ENCODE measurements around the gene PDLIM5.

PDLIM5 gene

DNA sequence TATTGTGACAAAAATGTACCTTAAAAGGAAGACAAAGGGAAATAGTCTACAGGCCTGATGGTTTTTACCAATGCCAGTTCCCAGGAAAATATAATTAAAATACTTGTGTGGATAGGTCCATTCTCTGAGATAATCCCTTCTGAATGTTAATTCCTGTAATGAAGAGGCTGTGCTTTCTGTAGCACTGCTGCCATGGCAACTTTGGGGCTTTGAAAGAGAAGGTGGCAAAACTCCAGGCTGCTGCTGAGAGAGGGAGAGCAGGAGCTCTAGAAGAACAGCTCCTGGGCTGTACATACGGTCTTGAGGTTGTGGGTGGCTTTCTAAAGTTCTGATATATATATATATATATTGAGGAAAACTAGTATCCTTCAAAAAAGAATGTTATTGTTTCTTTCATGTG is 125.4 kb downstream of the PDLIM5 start:
- POLR2A ChIA-PET: no interaction called here

GRCh38 chr4:94578195-94578594 is 126.5 kb downstream of the PDLIM5 start:
- ChIA-PET CTCF (interaction anchor here (1.4 to 2.7 kb wide), 2 partner anchors 17 to 171 kb away, joined by 5 to 19 read pairs; no protein-coding TSS in a partner anchor), POLR2A (no interaction called here)
- no peak for DNase-seq (ENCODE audit: low read depth, low spot score)
- TF ChIP-seq, protein P1, sequence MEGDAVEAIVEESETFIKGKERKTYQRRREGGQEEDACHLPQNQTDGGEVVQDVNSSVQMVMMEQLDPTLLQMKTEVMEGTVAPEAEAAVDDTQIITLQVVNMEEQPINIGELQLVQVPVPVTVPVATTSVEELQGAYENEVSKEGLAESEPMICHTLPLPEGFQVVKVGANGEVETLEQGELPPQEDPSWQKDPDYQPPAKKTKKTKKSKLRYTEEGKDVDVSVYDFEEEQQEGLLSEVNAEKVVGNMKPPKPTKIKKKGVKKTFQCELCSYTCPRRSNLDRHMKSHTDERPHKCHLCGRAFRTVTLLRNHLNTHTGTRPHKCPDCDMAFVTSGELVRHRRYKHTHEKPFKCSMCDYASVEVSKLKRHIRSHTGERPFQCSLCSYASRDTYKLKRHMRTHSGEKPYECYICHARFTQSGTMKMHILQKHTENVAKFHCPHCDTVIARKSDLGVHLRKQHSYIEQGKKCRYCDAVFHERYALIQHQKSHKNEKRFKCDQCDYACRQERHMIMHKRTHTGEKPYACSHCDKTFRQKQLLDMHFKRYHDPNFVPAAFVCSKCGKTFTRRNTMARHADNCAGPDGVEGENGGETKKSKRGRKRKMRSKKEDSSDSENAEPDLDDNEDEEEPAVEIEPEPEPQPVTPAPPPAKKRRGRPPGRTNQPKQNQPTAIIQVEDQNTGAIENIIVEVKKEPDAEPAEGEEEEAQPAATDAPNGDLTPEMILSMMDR (IDR thresholded peaks at IDR 0.05; ENCODE audit: insufficient read depth, low read length, missing control alignments): no peak
- H3K4me3 ChIP-seq (ENCODE audit: low read depth, low read length): no peak overlapping the region

More for the DNA sequence above, 125.4 kb downstream of the PDLIM5 start:
- H3K4me3 ChIP-seq (ENCODE audit: low read depth, low read length): no peak overlapping the region
- TF ChIP-seq, protein P1 (IDR thresholded peaks at IDR 0.05; ENCODE audit: insufficient read depth, low read length, missing control alignments): no peak
- DNase-seq (ENCODE audit: low read depth, low spot score): no peak
- CTCF ChIA-PET: no interaction called here

DNA sequence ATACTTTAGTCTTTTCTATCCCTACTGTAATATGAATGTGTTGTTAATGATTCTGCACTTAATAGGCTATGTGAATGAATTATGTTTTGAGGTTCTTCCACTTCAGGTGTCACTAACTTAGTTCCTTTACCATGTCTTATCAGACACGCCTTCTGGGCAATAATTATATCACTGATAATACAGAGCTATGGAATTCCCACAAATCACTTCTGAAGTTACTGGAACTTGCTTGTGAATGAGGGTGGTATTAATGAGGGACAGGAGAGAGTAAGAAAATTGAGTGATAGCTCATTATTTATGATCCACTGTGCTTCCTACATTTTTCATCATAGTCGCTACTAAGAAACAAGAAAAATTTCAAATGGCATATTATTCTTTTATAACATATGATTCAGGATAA is 130.0 kb downstream of the PDLIM5 start:
- no peak overlapping the region for H3K4me3 ChIP-seq (ENCODE audit: low read depth, low read length)
- TF ChIP-seq, protein P1 (IDR thresholded peaks at IDR 0.05; ENCODE audit: insufficient read depth, low read length, missing control alignments): no peak
- DNase-seq (ENCODE audit: low read depth, low spot score): no peak
- ChIA-PET POLR2A (no interaction called here), CTCF (no interaction called here)

DNA sequence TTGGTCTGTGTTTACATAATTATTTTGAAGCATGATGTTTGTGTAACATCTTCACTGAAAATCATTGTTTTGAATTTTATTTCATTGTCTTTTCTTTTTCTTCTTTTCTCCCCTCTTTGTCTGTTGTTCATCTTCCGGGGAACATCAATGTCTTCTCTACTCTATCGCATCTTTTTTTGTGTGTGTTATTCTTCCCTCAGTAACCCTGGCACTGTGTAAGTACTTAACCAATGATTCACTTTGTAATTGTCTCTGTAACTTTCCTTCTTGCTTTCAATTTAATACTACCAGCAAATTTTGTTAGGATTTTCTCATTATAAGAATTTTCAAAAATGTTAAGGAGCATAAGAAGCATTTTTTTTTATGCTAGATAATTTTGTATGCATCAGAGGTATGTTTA is 130.8 kb downstream of the PDLIM5 start:
- ChIA-PET POLR2A (no interaction called here), CTCF (interaction anchor here (1.8 kb wide), 1 partner anchor 175 kb away, joined by 13 read pairs; no protein-coding TSS in a partner anchor)
- TF ChIP-seq, protein P1 (IDR thresholded peaks at IDR 0.05; ENCODE audit: insufficient read depth, low read length, missing control alignments): no peak
- no peak for DNase-seq (ENCODE audit: low read depth, low spot score)
- H3K4me3 ChIP-seq (ENCODE audit: low read depth, low read length): no peak overlapping the region

DNA sequence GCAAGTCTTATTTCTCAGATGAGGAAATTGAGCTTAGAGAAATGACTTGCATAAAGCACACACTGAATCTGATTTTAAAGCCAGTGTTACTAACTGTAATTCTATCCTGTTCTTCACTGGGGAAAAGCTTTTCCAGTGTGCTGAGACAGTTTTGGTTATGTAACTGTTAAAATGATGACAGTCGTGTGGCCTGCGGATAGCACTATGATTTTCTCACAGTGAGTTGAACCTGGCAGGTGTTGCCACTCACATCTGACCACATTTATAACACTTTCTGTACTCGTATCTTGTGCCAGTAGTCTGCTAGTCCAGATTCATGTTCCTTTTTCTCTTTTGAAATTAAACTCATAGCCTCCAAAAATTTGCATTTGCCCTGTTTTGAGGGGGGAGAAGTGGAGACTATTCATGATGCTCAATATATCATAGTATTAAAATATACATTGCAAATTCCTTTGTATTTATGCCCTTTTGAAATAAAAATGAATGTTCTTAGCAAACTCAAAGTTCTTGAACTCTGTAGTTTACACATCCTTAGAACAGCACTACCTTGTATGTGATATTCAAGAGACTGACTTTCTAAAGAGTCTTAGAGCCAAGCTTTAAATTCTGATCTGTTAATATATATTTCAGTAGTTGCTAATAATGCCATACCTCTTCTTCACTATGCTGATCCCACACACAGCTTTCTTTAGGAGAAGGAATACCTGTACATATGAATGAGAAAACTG is 132.3 kb downstream of the PDLIM5 start:
- CTCF ChIA-PET: interaction anchor here (1.3 to 1.8 kb wide), 2 partner anchors 9 to 176 kb away, joined by 3 to 13 read pairs; no protein-coding TSS in a partner anchor
- POLR2A ChIA-PET: no interaction called here
- TF ChIP-seq, protein P1 (IDR thresholded peaks at IDR 0.05; ENCODE audit: insufficient read depth, low read length, missing control alignments): no peak
- DNase-seq (ENCODE audit: low read depth, low spot score): no peak
- H3K4me3 ChIP-seq (ENCODE audit: low read depth, low read length): no peak overlapping the region

GRCh38 chr4:94588896-94589693 is 137.4 kb downstream of the PDLIM5 start:
- H3K4me3 ChIP-seq (ENCODE audit: low read depth, low read length): no peak overlapping the region
- ChIA-PET POLR2A (no interaction called here), CTCF (interaction anchor here (1.0 kb wide), 1 partner anchor 182 kb away, joined by 7 read pairs; no protein-coding TSS in a partner anchor)
- TF ChIP-seq, protein P1 (IDR thresholded peaks at IDR 0.05; ENCODE audit: insufficient read depth, low read length, missing control alignments): no peak
- no peak for DNase-seq (ENCODE audit: low read depth, low spot score)
